Measurements from ENCODE around the gene ALKBH5.

- TF ChIP-seq CTCF (IDR thresholded peaks at IDR 0.05; ENCODE audit: low read depth, low read length, poor library complexity, severe bottlenecking) = no peak
- TF ChIP-seq EZH2phosphoT487 (IDR thresholded peaks at IDR 0.05; ENCODE audit: borderline replicate concordance, low read length) = no peak
Observed at GRCh38 chr17:18173740-18174139, 9.9 kb upstream of the ALKBH5 start.
